ENCODE measurements around the gene AGAP1. TPM values are rescaled to one million over a fixed set of nuclear protein-coding genes. Genes with fewer than 3 reads are reported as not detected.

The AGAP1 gene
- total RNA-seq, 1 donor from 2014 or later = 23.5 TPM

- intact Hi-C loops (cut with DNase I) = no loop called here
- DNase-seq (ENCODE audit: missing footprints) (no peak), ATAC-seq (peak; percentile 69)
Observed at GRCh38 chr2:235573331-235574221, 79.7 kb downstream of the AGAP1 start.

- no peak for ATAC-seq
- intact Hi-C loops (cut with DNase I) = no loop called here
- no peak for DNase-seq (ENCODE audit: missing footprints)
Observed at GRCh38 chr2:235575431-235575830, 81.6 kb downstream of the AGAP1 start.

- ATAC-seq (no peak), DNase-seq (ENCODE audit: missing footprints) (no peak)
- intact Hi-C loops (cut with DNase I) = no loop called here
Observed at GRCh38 chr2:235575904-235576303, 82.1 kb downstream of the AGAP1 start.

- intact Hi-C loops (cut with DNase I) = no loop called here
- no peak for ATAC-seq
Observed at GRCh38 chr2:235576337-235576910, 82.6 kb downstream of the AGAP1 start.

GRCh38 chr2:235577404-235578330 lies 83.8 kb downstream of the AGAP1 start:
- intact Hi-C loops (cut with DNase I) = no loop called here

More at GRCh38 chr2:235576337-235576910, 82.6 kb downstream of the AGAP1 start:
- DNase-seq (ENCODE audit: missing footprints) = no peak

GRCh38 chr2:235579128-235579527 lies 85.3 kb downstream of the AGAP1 start:
- ATAC-seq = no peak
- intact Hi-C loops (cut with DNase I) = no loop called here
- DNase-seq (ENCODE audit: missing footprints) = no peak

More at GRCh38 chr2:235577404-235578330, 83.8 kb downstream of the AGAP1 start:
- ATAC-seq = peak; percentile 86
- no peak for DNase-seq (ENCODE audit: missing footprints)

- intact Hi-C loops (cut with DNase I) = no loop called here
- DNase-seq (ENCODE audit: missing footprints) = no peak
Observed at GRCh38 chr2:235580426-235581157, 86.7 kb downstream of the AGAP1 start.

DNA sequence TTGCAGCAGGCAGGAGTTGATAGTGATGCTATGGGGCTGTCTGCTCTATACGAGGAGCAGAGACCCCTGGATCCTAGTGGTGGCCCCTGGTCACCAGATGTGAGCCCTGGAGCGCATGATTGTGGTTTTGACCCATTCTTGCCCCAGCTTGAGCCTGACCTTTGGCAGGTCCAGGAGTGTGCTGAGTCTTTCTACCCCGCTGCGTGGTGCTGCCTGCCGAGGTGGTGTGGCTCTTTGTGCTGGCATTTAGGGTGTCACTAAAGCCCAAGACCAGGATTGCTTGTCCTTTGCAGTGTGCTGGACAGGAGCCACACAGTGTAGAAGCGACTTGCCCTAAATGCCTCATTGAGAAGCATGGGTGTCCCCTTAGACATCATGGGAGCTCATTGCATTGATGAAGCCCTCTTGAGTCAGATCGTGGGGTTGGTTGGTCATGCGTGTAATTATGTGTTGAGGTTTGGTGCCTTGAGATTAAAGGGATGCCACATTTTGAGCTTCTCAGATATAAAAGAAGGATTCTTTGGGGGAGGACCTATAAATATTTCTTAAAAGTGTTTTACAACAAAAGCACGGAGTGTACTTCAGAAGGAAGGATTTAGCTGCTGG lies 88.3 kb downstream of the AGAP1 start:
- DNase-seq (ENCODE audit: missing footprints) (no peak), ATAC-seq (no peak)
- intact Hi-C loops (cut with DNase I) = no loop called here

More at GRCh38 chr2:235580426-235581157, 86.7 kb downstream of the AGAP1 start:
- no peak for ATAC-seq

- DNase-seq (ENCODE audit: missing footprints) = no peak
- intact Hi-C loops (cut with DNase I) = no loop called here
- ATAC-seq = no peak
Observed at GRCh38 chr2:235582729-235583128, 88.9 kb downstream of the AGAP1 start.

GRCh38 chr2:235583144-235583543 lies 89.3 kb downstream of the AGAP1 start:
- intact Hi-C loops (cut with DNase I) = no loop called here
- ATAC-seq (no peak), DNase-seq (ENCODE audit: missing footprints) (no peak)

GRCh38 chr2:235583925-235584637 lies 90.2 kb downstream of the AGAP1 start:
- no peak for ATAC-seq
- intact Hi-C loops (cut with DNase I) = no loop called here
- no peak for DNase-seq (ENCODE audit: missing footprints)

GRCh38 chr2:235584638-235585007 lies 90.8 kb downstream of the AGAP1 start:
- intact Hi-C loops (cut with DNase I) = no loop called here
- no peak for DNase-seq (ENCODE audit: missing footprints)
- no peak for ATAC-seq

- ATAC-seq = no peak
- intact Hi-C loops (cut with DNase I) = no loop called here
- no peak for DNase-seq (ENCODE audit: missing footprints)
Observed at GRCh38 chr2:235587202-235587601, 93.4 kb downstream of the AGAP1 start.

DNA sequence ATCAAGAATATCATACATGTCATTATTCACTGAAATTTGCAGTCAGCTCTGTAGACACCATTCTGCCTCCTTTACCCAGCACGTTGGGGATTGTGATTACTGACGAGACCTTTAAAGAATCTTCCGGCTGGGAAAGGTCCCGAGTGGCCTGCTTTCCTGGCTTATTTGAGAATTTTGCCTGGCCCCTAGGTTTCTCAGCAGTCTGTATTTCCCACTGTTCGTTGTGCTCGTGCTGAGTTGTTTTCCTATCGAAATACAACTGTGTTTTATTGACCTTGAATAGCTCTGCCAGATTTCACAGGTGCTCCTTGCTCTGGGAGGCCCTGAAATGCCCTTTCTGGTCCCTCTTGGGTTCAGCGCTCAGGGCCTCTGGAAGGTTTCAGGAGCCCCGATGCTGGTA lies 94.9 kb downstream of the AGAP1 start:
- ATAC-seq = peak; percentile 14
- DNase-seq (ENCODE audit: missing footprints) = no peak
- intact Hi-C loops (cut with DNase I) = no loop called here

GRCh38 chr2:235591231-235591730 lies 97.4 kb downstream of the AGAP1 start:
- DNase-seq (ENCODE audit: missing footprints) (no peak), ATAC-seq (no peak)
- intact Hi-C loops (cut with DNase I) = loop anchor here (5.0 to 10.0 kb wide), 2 partner anchors 94 to 156 kb away; no protein-coding TSS in a partner anchor

GRCh38 chr2:235591921-235592320 lies 98.1 kb downstream of the AGAP1 start:
- DNase-seq (ENCODE audit: missing footprints) (no peak), ATAC-seq (no peak)
- intact Hi-C loops (cut with DNase I) = loop anchor here (5.0 to 10.0 kb wide), 2 partner anchors 95 to 157 kb away; no protein-coding TSS in a partner anchor

GRCh38 chr2:235592430-235592829 lies 98.6 kb downstream of the AGAP1 start:
- ATAC-seq (no peak), DNase-seq (ENCODE audit: missing footprints) (no peak)
- intact Hi-C loops (cut with DNase I) = loop anchor here (5.0 to 10.0 kb wide), 2 partner anchors 95 to 158 kb away; no protein-coding TSS in a partner anchor

Data from Right ventricle myocardium inferior (tissue), 1 donor.